Left ventricle myocardium inferior (tissue), 1 donor: Measurements from ENCODE around the gene ACBD4. TPM values are rescaled to one million over a fixed set of nuclear protein-coding genes. Genes with fewer than 3 reads are reported as not detected.

Source experiments
- DNase-seq: peaks from one replicate; pipeline ENCODE4 v3.0.0-alpha.2; 2020
- H3K27ac ChIP-seq: fragments of 200-600 bp; replicated peaks from 2 replicates; pipeline ENCODE4 v1.8.0; 2021
- H3K27me3 ChIP-seq: fragments of 200-600 bp; 2 replicates; pipeline ENCODE4 v1.8.0; 2021; ENCODE audit warnings: low read depth
- H3K36me3 ChIP-seq: fragments of 200-600 bp; 2 replicates; pipeline ENCODE4 v1.8.0; 2021
- H3K4me1 ChIP-seq: fragments of 200-600 bp; 2 replicates; pipeline ENCODE4 v1.8.0; 2021
- H3K4me3 ChIP-seq: fragments of 200-600 bp; 2 replicates; pipeline ENCODE4 v1.8.0; 2021; ENCODE audit warnings: mild to moderate bottlenecking, moderate library complexity
- H3K9me3 ChIP-seq: fragments of 200-600 bp; replicated peaks from 2 replicates; pipeline ENCODE4 v1.8.0; 2021
- intact Hi-C: fragments of 100-400 bp; cut with micrococcal nuclease; formaldehyde crosslinking; loops from one replicate; pipeline ENCODE4 v1.11.0; 2022
- total RNA-seq: library from RNA; stranded (reverse); fragmentation: NEBNext Ultra II Directional; extraction: Animal tissue kit (Norgen Biotek cat#: 25700); gene quantifications from one replicate; pipeline ENCODE4 v1.2.1, GENCODE V29; 2021
- TF ChIP-seq, protein P1 (sequence below): fragments of 200-600 bp; IDR thresholded peaks from 2 replicates; pipeline ENCODE4 v1.8.0; 2021; ENCODE audit warnings: antibody characterized with exemption, mild to moderate bottlenecking, borderline replicate concordance
- donor health status: DM: no; HTN: yes; CAD: no; lungs with severe emphysema.

The ACBD4 gene
- total RNA-seq, 1 donor from 2014 or later: 6.4 TPM

DNA sequence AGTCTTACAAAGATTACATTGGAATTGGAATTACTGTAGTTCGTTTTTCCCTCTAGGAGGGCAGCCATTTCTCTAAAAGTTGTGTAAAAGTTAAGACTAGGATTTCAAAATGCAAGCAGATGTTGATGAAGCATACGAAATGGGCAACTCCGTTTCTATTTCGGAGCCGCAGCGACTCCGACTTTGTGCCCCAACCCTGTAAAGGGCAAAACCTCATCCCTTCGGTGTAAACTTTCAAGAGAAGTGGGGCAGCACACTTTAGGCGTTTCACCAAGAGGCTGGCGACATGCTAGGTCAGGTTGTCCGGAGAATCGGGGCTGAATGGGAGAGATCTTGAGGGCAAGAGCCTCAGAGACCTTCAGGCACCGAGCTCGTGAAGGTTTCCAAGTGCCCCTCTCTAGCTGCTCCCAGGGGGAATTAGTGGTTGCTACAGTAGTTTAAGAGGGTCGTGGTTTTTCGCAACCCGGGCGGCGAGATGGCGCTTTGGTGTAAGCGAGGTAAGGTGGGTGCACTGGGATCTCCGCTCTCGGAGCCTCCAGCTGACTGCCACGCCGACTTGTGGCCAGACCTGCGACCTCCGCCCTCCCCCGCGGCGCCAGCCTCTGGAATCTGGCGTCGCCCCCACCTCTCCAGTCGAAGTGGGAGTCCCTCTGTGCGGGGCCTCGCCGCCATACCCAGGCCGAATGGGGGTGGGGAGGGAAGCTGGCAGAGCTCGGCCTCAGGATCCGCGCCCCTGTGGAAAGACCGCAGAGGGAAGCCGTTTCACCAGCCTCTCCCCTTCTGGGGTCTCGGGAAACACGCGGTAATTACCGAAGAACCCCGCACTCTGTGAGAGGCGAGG, 25.2 kb downstream of the ACBD4 start:
- intact Hi-C loops: no loop called here
- H3K4me1 ChIP-seq: peaks cover 65% of the 10 kb centered on the region

DNA sequence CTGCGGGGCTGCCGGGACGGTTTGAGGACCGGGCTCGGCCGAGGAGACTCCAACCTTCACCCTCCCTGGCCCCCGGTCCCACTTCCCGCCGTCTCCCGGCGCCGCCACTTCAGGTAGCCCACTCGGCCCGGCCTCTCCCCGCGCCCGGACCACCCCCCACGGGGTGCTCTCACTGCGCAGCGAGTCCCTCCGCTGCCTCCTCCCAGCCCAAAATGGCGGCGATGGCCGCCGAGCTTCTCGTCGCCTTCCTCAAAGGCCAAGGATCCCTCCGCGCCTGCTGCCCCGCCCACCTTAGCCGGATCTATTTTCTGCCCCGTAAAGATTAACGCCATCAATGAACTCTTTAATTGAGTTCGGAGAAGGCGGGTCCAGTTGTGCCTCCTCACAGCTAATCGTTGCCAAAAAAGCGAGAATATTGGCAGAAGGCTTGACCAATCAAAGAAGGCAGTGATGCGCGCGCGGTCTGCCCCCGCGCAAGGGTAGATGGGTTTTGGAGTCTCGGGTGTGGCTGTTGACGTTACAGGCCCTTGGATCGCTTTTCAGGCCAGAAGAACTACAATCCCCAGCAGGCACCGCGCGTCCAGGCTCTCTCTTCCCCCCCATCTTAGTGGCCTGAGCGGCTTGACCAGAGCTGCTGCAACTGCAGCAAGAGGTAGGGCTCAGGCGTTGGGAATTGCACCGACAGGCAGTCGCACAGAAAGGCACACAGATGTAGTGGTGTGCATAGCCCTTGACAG, 26.0 kb downstream of the ACBD4 start, which contains the start of gene HEXIM2:
TSS of gene HEXIM2 (plus strand) at position 588 of the 737 bp plus-strand sequence. CDS start 919 bp downstream, outside the sequence.
- peaks cover 59% of the 10 kb centered on the region for H3K4me1 ChIP-seq

More for the DNA sequence above, 25.2 kb downstream of the ACBD4 start:
- no peaks in the 10 kb centered on the region for H3K36me3 ChIP-seq
- no peaks in the 10 kb centered on the region for H3K9me3 ChIP-seq
- H3K27me3 ChIP-seq: no peaks in the 10 kb centered on the region
- peak overlapping the region; percentile 100 for H3K27ac ChIP-seq
- TF ChIP-seq, protein P1, sequence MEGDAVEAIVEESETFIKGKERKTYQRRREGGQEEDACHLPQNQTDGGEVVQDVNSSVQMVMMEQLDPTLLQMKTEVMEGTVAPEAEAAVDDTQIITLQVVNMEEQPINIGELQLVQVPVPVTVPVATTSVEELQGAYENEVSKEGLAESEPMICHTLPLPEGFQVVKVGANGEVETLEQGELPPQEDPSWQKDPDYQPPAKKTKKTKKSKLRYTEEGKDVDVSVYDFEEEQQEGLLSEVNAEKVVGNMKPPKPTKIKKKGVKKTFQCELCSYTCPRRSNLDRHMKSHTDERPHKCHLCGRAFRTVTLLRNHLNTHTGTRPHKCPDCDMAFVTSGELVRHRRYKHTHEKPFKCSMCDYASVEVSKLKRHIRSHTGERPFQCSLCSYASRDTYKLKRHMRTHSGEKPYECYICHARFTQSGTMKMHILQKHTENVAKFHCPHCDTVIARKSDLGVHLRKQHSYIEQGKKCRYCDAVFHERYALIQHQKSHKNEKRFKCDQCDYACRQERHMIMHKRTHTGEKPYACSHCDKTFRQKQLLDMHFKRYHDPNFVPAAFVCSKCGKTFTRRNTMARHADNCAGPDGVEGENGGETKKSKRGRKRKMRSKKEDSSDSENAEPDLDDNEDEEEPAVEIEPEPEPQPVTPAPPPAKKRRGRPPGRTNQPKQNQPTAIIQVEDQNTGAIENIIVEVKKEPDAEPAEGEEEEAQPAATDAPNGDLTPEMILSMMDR: peak; percentile 50
- peak; percentile 74 for DNase-seq
- H3K4me3 ChIP-seq: peak overlapping the region; percentile 89

DNA sequence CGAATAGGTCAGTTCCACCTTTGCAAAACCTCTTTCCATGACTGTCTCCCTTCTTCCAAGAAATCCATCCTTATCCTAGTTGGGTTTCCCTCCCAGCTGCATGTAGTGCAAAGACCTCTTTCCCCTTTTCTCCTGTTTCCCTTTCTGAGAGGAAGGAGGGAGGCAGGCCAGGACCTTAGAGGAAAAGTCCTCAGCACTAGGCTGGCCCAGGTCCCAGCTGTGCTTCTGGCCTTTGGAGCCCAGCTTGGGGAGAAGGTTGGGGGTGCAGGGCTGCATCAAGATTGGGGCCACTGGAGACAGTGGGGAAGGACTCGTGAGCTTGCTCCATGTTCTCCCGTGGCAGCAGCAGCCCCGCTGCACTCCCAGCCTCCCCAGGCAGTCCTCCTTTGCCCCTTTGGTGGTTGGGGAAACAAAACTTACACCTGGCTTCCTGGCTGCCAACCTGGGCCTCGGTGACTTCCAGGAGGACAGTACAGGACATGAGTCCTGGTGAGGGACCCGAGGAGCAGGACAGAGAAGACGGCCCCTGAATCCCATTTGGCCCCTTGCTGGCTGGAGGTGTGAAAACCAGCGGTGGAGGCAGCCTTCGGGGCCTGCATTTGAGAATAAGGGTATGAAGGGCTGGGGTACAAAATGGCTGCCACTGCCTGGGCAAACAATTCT, 26.7 kb downstream of the ACBD4 start:
- DNase-seq: no peak
- Histone ChIP-seq H3K36me3 (no peaks in the 10 kb centered on the region), H3K4me3 (peak overlapping the region; percentile 89), H3K4me1 (peaks cover 52% of the 10 kb centered on the region), H3K27me3 (no peaks in the 10 kb centered on the region), H3K9me3 (no peaks in the 10 kb centered on the region), H3K27ac (peak overlapping the region; percentile 100)
- TF ChIP-seq, protein P1: no peak
- intact Hi-C loops: no loop called here

More for the DNA sequence above, 26.0 kb downstream of the ACBD4 start, which contains the start of gene HEXIM2:
- TF ChIP-seq, protein P1: no peak
- no peaks in the 10 kb centered on the region for H3K9me3 ChIP-seq
- H3K36me3 ChIP-seq: no peaks in the 10 kb centered on the region
- peak within 1 kb of the TSS; percentile 89 for H3K4me3 ChIP-seq
- intact Hi-C loops: no loop called here
- H3K27ac ChIP-seq: peak within 1 kb of the TSS; percentile 100
- peak; percentile 98 for DNase-seq
- H3K27me3 ChIP-seq: no peaks in the 10 kb centered on the region

DNA sequence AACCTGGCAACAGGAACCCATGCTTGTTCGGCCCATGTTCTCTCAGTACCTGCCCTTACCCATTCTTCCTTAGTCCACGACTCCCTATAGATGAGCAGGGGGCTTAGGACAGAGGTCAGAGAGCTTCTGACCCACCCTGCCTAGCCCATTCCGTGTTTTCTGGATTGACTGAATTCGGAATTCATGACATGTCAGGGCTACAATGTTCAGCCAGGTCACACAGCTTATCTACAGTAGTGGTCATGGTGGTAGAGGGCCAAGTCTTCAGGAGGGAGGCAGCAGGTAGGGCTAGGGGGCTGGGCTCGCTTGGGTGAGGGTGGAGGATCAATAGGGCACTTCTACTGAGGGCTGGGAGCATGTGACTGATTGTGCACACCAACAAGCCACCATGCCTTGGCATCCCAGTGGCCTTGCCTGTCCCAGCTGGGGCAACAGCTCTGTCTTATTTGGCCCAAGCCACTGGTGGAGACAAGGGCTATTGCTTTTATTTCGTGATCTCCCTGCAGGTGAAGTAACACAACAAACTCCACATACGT, 29.3 kb downstream of the ACBD4 start:
- TF ChIP-seq, protein P1: no peak
- Histone ChIP-seq H3K9me3 (no peaks in the 10 kb centered on the region), H3K4me1 (peaks cover 26% of the 10 kb centered on the region), H3K4me3 (no peak overlapping the region), H3K27me3 (no peaks in the 10 kb centered on the region), H3K36me3 (no peaks in the 10 kb centered on the region), H3K27ac (no peak overlapping the region)
- intact Hi-C loops: no loop called here
- no peak for DNase-seq
